Superior temporal gyrus (tissue), 1 donor: ENCODE data around the gene EID1.
A peak's percentile ranks its signal among the peaks of the same experiment; 100 is the strongest.
"Not testable (repeated sequence)": the region's sequence is repeated elsewhere in the genome, so short reads cannot be mapped to it uniquely, and the experiment has no call there.

Experiments
- DNase-seq: peaks from one replicate; pipeline ENCODE4 v3.0.0-alpha.2; 2016; ENCODE audit errors: extremely low spot score

The EID1 gene, protein sequence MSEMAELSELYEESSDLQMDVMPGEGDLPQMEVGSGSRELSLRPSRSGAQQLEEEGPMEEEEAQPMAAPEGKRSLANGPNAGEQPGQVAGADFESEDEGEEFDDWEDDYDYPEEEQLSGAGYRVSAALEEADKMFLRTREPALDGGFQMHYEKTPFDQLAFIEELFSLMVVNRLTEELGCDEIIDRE

DNA sequence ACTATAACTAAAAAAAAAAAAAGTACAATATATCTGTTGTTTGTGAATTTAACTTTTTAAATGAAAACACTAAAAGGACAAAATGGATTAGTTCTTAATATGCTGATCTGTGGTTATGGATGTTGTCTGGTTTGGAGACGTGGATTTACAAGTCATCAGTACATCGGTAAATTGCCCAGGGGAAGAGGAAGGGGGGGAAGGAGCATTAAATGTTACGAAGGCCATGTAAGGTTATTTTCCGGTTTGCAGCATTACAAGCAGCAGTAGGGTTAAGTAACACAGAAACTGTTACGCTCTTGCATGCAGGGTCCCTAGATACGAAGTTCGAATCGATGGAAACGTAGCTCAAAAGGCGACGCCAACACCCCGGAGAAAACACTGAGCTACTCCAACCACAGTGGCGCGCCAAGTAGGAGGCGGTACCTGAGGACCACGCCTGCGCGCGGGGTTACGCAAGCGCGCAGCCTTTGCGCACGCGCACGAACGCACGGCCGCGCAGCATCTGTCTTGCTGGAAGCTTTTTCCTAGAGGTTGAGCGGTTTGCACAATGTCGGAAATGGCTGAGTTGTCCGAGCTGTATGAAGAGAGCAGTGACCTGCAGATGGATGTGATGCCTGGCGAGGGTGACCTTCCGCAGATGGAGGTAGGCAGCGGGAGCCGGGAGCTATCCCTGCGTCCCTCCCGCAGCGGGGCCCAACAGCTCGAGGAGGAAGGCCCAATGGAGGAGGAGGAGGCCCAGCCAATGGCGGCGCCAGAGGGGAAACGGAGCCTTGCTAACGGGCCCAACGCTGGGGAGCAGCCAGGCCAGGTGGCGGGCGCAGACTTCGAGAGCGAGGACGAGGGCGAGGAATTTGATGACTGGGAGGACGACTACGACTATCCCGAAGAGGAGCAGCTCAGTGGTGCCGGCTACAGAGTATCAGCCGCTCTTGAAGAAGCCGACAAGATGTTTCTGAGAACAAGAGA lies at the start of gene EID1:
TSS of gene EID1 (plus strand) at position 505 of the 966 bp plus-strand sequence. CDS start at position 548, 43 bp downstream.
- peak; percentile 97 for DNase-seq

DNA sequence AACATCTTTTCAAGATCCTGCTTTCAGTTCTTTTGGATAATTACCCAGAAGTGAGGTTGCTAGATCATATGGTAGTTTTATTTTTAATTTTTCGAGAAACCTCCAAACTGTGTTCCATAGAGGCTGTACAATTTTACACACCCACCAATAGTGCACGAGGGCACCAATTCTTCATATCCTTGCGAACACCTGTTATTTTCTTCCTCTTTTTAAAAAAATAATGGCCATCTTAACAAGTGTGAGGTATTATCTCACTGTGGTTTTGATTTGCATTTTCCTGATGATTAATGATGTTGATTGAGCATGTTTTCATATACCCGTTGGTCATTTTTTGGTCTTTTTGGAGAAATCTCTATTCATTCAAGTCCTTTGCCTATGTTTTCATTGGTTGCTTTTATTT lies 49.5 kb upstream of the EID1 start:
- no peak for DNase-seq

DNA sequence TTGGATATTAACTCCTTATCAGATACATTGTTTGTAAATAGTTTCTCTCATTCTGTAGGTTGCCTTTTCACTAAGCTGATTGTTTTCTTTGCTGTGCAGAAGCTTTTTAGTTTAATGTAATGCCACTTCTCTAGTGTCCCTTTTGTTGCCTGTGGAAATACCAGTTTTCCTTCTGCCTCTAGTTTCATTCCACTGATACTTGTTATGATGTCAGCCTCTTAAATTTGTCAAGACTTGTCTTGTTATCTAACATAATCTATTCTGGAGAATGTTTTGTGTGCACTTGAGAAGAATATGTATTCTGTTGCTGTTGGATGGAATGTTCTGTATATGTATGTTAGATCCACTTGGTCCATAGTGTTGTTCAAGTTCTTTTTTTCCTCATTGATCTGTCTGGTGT lies 49.0 kb upstream of the EID1 start:
- no peak for DNase-seq

DNA sequence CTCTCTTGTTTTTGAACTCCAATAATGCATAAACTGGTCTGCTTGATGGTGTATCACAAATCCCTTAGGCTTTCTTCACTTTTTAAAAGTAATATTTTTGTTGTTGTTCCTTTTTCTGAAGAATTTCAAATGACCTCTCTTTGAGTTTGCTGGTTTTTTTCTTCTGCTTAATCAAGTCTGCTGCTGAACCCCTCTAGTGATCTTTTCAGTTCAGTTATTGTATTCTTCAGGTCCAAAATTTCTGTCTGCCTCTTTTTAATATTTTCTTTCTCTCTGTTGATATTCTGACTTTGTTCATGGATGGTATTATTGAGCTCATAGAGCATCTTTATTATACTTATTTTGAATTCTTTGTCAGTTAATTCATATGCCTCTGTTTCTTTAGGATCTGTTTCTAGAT lies 45.3 kb upstream of the EID1 start:
- DNase-seq, result no peak

DNA sequence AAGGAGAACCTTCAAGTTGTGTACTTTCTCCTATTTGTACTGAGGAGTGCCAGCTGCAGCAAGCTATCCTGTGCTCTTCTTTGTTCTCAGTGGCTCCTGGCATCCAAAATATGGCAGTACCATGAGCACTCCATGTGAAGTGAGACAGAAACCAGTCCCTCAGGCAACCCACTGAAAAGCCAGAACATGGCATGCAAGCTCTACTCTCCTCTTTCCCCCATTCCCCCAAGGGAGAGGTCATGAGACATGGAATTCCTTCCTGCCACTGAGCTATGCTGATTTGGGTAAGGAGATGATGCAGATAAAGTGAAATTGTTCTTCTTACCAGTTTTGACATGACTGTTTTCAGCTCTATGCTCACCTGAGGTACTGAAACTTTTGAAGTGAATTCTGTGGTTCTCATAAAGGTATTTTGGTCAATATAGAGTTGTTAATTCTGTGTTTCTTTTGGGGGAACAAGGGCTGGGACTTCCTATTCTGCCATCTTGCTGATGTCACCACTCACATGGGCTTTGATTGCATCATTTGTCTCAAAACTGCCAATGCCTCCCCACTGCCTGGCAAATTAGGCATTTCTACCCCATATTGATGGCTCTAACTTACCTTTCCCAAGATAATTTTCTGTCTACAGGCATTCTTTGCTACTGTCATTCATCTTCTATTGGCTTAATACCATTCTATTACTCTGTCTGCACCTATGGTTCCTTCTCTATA lies 44.3 kb upstream of the EID1 start:
- DNase-seq, result no peak

DNA sequence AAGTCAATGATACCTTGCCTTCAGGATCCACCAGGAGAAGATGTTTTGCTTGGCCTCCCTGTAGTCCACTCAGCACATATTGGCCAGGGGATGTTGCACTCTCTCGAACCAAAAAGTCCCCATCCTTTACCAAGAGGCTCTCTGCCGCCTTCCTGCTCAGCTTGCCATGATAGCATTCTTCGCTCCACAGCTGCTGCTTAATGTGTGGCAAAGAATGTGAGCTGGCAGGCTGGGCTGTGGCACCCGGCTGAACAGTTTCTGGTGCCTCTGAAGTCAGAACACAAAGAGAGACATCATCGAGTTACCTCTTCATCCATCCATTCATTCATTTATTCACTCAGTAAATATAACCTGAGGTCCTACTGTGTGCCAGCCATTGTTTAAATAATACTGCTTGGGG lies 43.2 kb upstream of the EID1 start:
- no peak for DNase-seq

DNA sequence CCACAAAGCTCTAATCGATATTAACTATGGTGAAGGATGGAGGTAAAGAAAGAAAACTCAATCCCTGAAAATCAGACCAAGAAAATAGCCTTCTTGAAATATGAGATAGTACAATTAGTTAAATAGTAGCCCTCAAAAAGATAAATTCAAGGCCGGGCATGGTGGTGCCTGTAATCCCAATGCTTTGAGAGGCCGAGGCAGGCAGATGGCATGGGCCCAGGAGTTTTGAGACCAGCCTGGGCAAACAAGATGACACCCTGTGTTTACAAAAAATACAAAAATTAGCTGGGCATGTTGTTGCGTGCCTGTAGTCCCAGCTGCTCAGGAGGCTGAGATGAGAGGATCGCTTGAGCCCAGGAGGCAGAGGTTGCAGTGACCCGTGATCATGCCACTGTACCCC lies 35.4 kb upstream of the EID1 start:
- DNase-seq, result no peak

DNA sequence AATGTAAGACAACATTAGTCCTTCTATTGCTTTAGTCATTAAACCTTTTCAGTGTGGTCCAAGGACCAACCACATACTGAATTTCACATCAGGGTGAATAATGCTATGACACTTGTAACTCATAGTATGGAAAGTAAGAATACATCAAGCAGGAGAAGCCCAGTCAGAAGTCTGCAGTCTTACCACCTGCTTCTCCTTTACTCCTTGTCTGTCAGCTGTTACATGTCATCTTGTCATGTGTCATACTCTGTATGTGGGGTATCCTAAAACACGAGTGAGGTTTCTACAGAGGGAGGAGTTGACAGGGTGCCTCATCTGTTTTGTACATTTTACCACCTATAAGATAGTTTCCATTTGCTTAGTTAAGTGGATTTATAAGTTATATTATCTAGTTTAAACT lies 32.8 kb upstream of the EID1 start:
- no peak for DNase-seq

DNA sequence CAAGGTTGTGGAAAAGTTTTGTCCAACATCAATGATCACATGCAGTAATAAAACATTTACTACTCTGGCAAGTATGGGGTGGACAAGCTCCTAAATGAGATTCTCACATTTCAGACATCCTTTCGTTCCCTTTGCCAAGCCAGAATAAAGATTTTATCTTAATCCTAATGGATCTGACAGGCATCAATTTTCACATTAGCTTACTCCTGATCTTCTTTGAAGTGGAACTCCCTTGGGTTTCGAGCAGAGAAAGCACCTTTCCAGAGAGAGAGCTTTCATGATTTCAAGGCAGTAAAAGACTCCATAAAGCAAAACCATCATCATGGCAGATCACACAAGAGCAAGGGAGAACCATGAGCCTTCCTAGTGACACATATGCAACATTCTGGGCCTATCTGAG lies 27.3 kb upstream of the EID1 start:
- DNase-seq, result no peak

DNA sequence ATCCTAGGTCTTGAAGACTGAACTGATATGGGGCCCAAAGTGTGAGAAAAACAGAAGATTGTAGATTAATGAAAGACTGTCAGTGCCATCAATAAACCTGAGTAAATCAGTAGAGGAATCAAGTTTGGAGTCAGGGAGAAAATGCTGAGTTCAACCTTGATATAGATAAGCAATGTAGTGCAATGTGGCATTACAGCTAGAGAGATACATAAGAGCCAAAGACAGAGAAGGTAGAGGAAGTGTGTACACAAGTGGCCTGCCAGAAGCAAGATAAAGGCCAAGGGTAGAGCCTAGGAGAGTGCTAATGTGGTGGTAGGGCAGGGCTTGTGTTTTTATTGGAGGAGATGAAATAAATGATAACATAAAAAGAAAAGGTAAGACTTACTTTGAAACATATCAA lies 26.0 kb upstream of the EID1 start:
- no peak for DNase-seq

DNA sequence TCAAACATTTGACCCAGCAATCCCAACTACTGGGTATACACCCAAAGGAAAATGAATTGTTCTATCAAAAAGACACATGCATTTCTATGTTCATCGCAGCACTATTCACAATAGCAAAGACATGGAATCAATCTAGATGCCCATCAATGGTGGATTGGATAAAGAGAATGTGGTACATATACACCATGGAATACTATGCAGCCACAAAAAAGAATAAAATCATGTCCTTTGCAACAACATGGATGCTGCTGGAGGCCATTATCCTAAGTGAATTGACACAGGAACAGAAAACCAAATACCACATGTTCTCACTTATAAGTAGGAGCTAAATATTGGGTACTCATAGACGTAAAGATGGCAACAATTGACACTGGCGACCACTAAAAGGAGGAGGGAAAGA lies 23.5 kb upstream of the EID1 start:
- DNase-seq, result not testable (repeated sequence)

DNA sequence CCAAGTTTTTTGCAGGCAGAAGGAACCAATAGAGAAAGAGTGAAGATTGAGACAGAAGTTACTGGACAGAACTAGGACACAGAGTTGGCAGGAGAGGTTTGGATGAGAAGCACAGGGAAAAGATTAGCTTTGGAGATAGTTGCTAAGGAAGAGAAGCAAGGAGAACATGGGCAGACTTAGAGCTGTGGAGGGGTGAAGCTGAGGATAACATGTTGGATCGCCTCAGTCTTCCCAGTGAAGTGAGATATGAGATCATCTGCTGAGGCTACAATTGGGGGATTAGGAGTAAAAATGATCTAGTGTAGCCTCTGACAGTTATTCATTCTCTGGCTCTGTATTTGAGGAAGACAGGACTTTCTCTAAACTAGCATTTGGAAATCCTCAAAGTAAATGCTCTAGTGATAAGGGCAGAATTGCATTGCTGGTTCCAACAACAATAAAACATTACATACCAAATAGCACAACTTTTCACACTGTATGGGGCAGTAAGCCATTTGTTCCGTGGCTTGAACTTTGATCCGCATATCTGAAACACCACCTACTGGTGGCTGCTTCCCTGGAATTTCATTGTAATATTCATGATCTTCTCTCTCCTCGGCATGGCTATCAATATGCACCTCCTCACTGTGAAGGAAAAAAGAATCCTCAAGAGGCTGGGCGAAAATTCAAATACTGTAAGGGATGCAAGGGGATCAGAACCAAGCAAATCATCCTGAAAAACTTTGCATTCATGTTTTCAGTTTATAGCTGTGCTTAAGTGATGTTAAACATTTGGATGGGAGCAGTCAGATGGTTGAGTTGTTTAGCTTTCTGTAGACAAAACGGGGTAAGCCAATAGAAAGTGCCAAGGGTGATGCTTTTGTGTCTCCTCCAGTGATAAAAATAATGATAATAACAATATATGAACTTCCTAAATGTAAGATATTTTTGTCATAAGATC lies 22.2 kb upstream of the EID1 start:
- DNase-seq, result peak; percentile 70

DNA sequence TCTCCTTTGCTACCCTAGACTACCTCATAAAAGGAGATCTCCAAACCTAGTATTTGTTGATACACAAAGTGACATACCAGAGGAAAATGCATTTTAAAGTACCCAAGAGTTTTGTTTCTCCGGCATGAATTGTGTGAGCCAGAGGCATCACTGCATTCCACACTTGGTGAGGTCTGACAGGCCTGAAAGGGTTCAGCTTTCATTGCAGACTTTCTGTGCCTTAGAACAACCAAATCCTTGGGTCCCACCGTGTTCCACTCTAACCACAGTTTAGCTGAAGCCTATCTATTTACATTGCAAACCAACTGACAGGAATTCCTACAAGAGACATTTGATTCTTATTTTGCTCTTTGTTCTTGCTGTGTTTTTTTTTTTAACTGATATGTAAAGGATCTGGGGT lies 21.0 kb upstream of the EID1 start:
- DNase-seq, result no peak

DNA sequence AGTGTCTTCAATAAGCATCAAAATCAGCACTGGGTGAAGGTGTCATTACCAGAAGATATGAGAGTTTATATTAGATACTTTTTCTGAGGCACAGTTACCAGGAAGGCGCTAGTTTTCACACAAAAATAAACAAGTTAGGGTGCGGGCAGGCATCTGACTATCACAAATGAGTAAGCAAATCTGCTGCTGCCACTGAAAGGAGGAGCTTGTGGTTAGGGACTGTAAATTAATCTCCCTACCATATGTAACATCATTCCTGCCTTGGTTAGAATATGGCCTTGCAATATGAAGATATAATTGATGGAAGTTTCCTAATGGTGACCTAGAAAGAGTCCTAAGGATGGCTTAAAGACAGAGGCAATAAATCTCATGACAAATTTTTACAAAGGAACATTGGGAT lies 19.5 kb upstream of the EID1 start:
- DNase-seq, result no peak

DNA sequence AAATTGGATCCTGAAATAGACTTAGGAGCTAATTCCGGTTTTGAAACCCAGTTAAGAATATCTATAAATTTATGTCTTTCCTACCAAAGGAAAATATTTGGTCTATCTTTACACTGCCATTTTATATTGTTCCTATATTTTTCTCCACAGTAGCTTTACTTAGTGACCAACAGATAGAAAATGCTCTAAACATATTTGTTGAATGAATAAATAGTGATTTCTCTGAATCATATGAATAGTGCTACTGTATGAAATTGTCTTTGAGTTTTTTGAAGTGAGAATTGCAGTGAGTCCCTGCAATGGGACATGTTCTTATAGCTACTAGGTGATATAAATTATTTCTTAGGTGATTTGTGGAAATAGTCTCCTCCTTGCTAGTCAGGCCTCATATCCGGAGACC lies 18.5 kb upstream of the EID1 start:
- no peak for DNase-seq

DNA sequence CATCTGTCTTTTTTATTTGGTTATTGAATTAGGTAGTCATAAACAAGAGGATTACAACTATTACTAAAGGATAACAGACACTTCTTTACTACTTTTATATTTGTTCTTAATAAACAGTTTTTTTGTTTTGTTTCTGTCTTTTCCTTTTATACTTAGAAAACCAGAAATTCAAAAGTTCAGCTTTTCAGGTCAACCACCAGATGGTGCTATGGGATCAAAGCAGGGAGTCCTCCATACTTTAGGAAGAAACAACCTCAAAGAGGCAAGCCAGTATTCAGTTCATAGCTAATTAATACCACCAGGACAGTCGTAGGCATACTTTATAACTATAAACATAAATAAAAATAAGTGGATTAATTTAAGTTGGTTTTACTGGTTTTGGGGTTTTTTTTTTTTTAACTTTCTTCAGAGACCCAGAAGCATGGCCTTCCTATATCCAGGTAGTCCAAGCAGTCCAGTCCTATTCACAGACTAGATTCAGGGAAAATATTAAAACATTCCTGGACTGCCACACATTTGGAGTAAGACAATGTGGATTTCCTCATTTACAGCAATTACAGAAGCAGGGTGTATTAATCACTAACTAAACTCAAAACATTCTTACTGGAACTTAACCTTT lies 16.0 kb upstream of the EID1 start:
- DNase-seq, result peak; percentile 92

DNA sequence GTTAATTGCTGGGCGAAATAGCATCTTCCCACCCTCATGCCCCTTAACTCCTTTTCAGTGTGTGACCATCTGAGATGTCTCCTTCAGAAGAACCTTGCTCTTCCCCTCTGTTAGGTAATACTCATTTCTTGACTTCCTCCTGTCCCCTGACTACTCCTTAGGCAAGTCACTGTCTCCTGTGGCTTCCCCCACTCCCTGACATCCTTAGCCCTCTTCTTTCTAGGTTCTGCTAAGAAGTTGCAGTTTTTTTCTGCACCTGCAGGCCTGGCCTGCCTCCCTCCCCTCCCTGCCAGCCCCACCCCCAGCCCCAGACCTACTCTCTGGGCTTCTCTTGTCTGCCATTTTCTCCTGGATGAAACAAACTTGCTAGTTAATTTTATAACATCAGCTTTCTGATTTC lies 15.2 kb upstream of the EID1 start:
- DNase-seq, result no peak

DNA sequence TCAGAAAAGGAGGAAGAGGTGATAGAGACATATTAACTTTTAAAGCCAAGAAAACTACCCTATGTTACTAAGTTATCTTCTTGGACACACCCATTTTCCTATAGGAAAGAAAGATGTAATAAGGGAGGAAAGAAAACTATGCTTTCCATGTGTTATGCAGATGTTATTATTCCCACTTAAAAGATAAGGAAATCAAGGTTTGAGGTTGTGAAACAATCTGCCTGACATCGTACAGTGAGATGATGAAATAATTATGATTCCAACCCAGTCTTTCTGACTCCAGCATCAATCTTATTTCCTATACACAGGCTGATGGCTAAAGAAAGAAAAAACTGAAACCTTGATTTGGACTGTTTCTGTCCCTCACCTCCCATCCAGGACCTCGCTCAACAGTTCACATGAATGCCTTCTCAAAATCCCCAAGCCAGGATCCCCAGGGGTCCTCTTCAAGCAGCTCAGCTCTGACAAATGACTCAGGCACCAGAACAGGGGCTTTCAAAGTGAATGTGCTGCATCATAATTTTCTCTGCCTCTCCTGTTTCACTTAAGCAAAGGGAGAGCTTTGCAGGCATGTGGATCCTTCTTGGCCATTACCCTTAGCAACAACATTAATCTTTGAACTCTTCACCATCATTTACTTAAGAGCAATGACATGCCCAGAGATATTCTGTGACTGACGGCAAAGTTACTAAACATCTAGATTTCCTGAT lies 12.4 kb upstream of the EID1 start:
- no peak for DNase-seq

DNA sequence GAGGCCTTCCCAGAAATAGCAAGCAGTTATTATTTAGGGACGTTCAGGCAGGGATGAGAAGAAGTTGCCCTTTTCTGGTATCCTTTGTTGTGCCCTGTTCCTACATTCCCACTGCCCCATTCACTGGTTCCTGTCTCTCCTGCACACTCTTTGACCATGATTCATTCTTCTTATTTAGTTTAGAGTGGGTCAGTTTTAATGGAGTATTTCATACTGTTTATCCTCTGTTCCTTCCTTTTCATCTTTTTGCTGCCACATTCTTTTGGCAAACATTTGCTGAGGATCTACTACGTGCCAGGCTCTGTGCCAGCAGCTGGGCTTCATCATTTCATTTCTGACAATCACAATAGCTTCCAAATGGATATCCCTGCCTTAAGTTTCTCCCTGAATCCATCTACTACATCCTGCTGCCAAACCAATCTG lies 11.8 kb upstream of the EID1 start:
- no peak for DNase-seq

DNA sequence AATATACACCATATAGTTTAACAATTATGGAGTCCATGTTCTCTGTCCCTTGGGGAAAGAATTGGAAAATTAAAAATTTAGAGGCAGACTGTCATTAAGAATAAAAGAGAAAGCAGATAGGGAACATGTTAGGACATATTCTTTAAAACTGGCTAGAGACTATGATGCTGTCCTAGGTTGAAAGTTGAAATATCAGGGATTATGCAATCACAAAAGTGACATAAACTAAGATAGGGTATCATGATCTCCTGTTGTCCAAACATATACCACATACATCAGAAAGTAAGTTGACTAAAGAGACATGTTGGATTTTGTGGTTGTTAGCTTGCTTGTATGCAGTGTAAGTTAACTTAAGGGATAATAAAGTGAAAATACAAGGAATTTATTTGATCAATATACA lies 9.9 kb upstream of the EID1 start:
- DNase-seq, result no peak
